Raji (cell line): ENCODE data around the gene MAGEB4.

Source experiments
- POLR2A ChIP-seq: IDR thresholded peaks from 2 replicates; pipeline ENCODE4 v1.6.1; 2011; ENCODE audit warnings: low read depth, low read length, control low read depth; ENCODE audit not compliant: insufficient read depth

MAGEB4 gene, protein sequence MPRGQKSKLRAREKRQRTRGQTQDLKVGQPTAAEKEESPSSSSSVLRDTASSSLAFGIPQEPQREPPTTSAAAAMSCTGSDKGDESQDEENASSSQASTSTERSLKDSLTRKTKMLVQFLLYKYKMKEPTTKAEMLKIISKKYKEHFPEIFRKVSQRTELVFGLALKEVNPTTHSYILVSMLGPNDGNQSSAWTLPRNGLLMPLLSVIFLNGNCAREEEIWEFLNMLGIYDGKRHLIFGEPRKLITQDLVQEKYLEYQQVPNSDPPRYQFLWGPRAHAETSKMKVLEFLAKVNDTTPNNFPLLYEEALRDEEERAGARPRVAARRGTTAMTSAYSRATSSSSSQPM

DNA sequence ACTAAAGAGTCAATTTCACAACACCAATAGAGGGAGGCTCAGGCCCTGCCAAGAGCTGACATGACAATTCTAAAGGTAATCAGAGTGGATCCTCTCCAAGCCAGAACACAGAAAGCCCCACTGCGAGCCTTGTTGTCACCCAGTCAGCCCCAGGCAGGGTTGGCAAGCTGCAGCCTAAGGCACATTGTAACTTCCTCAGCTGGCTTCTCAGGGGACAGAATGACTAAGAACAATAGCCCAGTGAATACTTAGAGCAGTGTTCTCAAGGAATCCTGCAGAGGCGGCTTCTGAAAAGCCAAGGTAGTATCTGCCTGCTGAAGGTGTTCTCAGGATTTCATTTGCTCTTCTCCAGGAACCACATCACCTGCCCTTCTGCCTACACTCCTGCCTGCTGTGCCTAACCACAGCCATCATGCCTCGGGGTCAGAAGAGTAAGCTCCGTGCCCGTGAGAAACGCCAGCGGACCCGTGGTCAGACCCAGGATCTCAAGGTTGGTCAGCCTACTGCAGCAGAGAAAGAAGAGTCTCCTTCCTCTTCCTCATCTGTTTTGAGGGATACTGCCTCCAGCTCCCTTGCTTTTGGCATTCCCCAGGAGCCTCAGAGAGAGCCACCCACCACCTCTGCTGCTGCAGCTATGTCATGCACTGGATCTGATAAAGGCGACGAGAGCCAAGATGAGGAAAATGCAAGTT, at the start of gene MAGEB4:
TSS of gene MAGEB4 (plus strand) at position 277 of the 692 bp plus-strand sequence. CDS start at position 413, 136 bp downstream.
- no peak for TF ChIP-seq POLR2A

- TF ChIP-seq POLR2A, result no peak
Measured at GRCh38 chrX:30196322-30196721, 45.5 kb upstream of the MAGEB4 start.

DNA sequence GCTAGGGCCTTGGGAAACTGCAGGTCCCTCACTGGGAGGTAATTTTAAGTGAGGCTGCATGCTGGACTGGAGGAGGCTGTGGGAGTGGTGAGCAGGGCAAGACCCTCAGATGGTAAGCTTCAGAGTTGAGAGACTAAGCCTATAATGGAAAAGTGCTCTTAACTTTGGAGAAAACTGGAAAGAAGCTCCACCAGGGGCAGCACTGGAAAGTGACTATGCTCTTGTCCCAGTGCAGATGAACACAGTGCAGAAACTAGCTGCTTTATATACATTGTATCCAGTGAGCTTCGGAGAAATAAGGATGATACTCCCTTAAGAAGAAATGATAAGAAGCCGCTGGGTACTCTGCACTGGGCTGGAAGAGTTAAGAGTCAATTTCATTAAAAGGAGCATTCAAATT, 29.6 kb upstream of the MAGEB4 start:
- no peak for TF ChIP-seq POLR2A

DNA sequence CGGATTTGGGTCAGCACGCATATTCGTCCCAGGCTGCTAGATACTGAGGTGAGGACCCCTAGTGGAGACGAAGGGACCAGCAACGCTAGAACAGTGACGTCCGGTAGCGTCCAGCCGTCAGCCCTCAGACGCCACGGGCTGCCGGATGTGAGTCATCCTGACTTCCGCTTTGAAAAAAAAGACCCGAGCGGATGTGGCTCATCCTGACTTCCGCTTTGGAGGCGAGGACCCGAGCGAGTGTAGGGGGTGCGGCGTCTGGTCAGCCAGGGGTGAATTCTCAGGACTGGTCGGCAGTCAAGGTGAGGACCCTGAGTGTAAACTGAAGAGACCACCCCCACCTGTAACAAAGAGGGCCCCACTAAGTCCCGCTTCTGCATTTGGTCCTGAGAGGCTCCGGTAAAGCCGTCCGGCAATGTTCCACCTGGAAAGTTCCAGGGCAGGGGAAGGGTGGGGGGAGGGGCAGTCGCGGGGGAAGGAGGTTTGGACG, 26.4 kb upstream of the MAGEB4 start, which contains the start of gene MAGEB2:
TSS of gene MAGEB2 (plus strand) at position 207 of the 487 bp plus-strand sequence. CDS start 3,018 bp downstream, outside the sequence.
- no peak for TF ChIP-seq POLR2A

DNA sequence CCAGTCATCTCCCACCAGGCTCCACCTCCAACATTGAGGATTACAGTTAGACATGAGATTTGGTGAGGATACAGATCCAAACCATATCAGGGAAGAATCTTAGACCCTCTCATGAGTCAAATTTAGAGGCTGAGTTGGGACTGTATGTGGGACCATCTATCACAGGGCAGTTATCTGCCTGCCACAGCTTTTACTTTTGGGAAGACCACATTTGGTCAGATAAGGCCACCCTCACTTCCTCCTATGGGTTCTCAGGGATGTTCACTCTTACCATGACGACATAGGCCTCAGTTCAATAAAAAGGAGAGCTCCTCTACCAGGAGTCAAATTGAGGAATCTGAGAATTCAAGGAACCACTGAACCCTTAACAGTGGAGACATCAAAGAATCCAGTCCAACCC, 24.3 kb upstream of the MAGEB4 start:
- no peak for TF ChIP-seq POLR2A

GRCh38 chrX:30219372-30219771, 22.4 kb upstream of the MAGEB4 start:
- no peak for TF ChIP-seq POLR2A

DNA sequence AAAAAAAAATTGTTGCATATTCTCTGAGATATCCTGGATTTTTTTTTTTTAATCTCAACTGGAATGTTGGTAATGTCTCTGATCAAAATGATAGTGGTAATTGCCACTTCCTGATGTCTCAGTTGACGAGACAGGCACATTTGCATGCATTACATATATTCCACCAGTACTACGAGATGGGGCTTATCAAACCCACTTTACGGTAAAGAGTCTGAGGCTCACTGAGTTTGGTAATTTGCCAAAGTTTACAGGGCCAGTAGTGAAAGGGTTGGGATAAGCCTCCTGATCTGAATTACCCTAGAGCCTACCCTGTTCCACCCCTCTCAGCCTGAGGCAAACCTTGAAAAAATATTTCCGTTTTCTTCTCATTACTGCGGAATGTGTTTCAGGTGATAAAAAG, 21.1 kb upstream of the MAGEB4 start:
- no peak for TF ChIP-seq POLR2A

GRCh38 chrX:30224536-30224935, 17.3 kb upstream of the MAGEB4 start:
- TF ChIP-seq POLR2A, result no peak

DNA sequence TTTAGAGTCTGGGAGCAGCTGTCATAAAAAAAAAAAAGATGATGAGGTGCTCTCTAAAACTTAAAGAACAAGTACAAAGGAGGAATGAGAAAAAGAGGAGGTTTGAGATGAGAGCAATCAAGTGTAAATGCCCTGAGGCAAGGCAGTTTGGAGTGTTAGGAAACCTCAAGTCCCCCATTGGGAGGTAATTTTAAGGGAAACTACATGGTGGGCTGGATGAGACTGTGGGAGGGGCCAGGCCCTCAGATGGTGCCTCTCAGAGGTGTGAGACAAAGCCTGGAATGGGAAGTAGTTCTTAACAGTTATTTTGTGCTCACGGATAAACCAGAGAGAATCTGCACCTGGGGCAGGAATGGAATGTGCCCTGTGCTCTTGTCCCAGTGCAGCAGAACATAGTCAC, 13.3 kb upstream of the MAGEB4 start:
- no peak for TF ChIP-seq POLR2A

DNA sequence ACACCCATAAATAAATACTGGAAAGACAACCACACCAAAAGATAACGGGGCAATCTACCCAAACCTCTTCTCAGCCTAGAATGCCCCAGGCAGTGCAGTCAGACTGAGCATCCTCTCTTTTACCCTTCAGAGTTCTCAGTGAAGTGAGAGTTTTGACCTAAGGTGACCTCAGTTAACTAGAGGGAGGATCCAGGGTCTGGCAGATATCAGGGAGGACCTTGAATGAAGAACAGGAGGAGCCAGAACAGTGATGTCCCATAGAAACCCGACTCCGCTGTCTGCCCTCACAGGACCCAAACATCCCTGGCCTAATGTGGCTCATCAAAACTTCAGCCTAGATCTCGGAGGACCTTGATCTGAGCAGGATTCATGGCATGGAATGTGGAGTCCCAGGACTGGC, 11.4 kb upstream of the MAGEB4 start, which contains the start of gene MAGEB3:
TSS of gene MAGEB3 (plus strand) at position 263 of the 400 bp plus-strand sequence. CDS start 5,268 bp downstream, outside the sequence.
- TF ChIP-seq POLR2A, result no peak

GRCh38 chrX:30246769-30247489, 5.1 kb downstream of the MAGEB4 start, which contains the start of gene MAGEB1:
MAGEB1 (plus strand) TSS chrX:30247146; CDS start chrX:30250494, 3,348 bp downstream.
- TF ChIP-seq POLR2A, result no peak

DNA sequence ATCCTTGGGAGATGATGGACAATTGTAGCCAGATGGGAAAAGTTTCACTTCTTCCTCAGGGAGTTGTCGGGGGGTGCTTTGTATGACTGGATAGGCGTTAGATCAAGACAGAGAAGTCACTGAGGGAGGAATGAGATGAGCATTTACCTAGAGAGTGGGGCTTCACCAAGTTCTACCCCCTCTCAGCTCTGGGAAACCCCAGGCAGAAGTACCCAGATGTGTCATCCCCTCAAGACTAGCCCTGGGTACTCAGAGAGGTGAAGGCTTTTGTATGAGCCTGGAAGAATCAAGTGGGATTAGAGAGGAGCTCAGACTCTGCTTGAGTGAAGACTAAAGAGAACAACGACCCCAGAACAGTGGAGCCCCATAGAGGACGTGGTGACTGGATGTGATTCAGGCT, 7.1 kb downstream of the MAGEB4 start:
- no peak for TF ChIP-seq POLR2A

DNA sequence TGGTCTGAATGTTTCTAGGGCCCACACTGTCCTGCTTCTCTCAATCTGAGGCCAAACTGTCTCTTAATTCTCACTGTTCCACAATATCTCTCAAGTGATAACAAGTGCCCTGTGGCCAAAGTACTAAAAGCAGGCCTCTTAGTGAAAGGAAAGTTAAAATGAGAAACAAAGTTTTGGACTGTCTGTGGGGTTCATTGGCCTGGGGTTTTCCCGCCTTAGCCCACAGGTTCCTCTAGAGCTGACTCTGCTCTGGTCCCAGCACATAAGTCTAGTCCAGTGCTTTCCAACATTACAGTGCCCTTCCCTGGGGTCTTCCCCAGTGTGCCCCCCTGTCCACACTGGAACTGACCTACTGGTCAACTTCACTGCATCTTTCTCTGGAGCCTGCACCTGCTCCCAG, 11.5 kb downstream of the MAGEB4 start:
- TF ChIP-seq POLR2A, result no peak

DNA sequence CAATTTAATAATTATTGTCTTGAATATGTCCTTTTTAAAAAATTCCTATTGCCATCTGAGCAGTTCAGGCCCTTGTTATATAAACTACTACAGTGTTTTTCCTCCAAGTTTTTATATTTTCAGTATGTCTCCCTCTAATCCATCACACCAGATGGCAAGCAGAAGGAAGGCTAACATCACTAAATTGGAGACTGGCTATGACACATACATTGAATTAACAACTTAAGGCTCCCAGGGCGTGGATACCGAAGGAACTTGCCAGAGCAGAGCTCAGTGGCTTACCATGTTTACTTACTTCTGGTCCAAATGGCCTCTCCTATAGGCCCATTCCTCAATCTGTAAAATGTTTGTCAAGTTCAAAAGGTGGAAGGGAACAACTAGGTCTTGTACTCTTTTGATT, 18.1 kb downstream of the MAGEB4 start:
- TF ChIP-seq POLR2A, result no peak

GRCh38 chrX:30261012-30261411, 19.2 kb downstream of the MAGEB4 start:
- no peak for TF ChIP-seq POLR2A
